HG03159 (cell line): Measurements from ENCODE around the gene METTL24.
"Not testable (repeated sequence)": the region's sequence is repeated elsewhere in the genome, so short reads cannot be mapped to it uniquely, and the experiment has no call there.

Source experiments
- ATAC-seq: cut with Tn5 transposase; IDR thresholded peaks from one replicate; pipeline ENCODE4 v1.9.1; 2021; ENCODE audit warnings: mild to moderate bottlenecking, moderate library complexity; ENCODE audit not compliant: unreplicated experiment

The METTL24 gene

GRCh38 chr6:110277100-110277665 is 81.0 kb downstream of the METTL24 start:
- no peak for ATAC-seq

- ATAC-seq: not testable (repeated sequence)
Measured at GRCh38 chr6:110272781-110273180, 85.4 kb downstream of the METTL24 start.

GRCh38 chr6:110271732-110272022 is 86.5 kb downstream of the METTL24 start:
- ATAC-seq: no peak

- ATAC-seq: no peak
Measured at GRCh38 chr6:110270165-110270564, 88.0 kb downstream of the METTL24 start.

GRCh38 chr6:110269623-110270022 is 88.5 kb downstream of the METTL24 start:
- ATAC-seq: no peak

- ATAC-seq: no peak
Measured at GRCh38 chr6:110266996-110267395, 91.2 kb downstream of the METTL24 start.

GRCh38 chr6:110265273-110265672 is 92.9 kb downstream of the METTL24 start:
- ATAC-seq: no peak

GRCh38 chr6:110256366-110256765 is 101.8 kb downstream of the METTL24 start:
- no peak for ATAC-seq

- ATAC-seq: no peak
Measured at GRCh38 chr6:110255211-110255750, 102.9 kb downstream of the METTL24 start.

GRCh38 chr6:110250838-110251237 is 107.3 kb downstream of the METTL24 start:
- no peak for ATAC-seq

- no peak for ATAC-seq
Measured at GRCh38 chr6:110250058-110250457, 108.1 kb downstream of the METTL24 start.

GRCh38 chr6:110246900-110247546 is 111.1 kb downstream of the METTL24 start:
- ATAC-seq: no peak

- ATAC-seq: no peak
Measured at GRCh38 chr6:110246378-110246777, 111.8 kb downstream of the METTL24 start.

- ATAC-seq: not testable (repeated sequence)
Measured at GRCh38 chr6:110244621-110245020, 113.5 kb downstream of the METTL24 start.

- ATAC-seq: no peak
Measured at GRCh38 chr6:110239526-110240274, 118.4 kb downstream of the METTL24 start.

- not testable (repeated sequence) for ATAC-seq
Measured at GRCh38 chr6:110236007-110236406, 122.1 kb downstream of the METTL24 start.

GRCh38 chr6:110233770-110234374 is 124.3 kb downstream of the METTL24 start:
- ATAC-seq: peak; percentile 94

GRCh38 chr6:110232450-110232849 is 125.7 kb downstream of the METTL24 start:
- no peak for ATAC-seq

- no peak for ATAC-seq
Measured at GRCh38 chr6:110226261-110226660, 131.9 kb downstream of the METTL24 start.

GRCh38 chr6:110221738-110222137 is 136.4 kb downstream of the METTL24 start:
- ATAC-seq: no peak

- ATAC-seq: no peak
Measured at GRCh38 chr6:110217266-110217665, 140.9 kb downstream of the METTL24 start.

GRCh38 chr6:110216140-110216539 is 142.0 kb downstream of the METTL24 start:
- ATAC-seq: no peak
